HG03066 (cell line): ENCODE results near the gene XIST.
"Not testable (repeated sequence)": the region's sequence is repeated elsewhere in the genome, so short reads cannot be mapped to it uniquely, and the experiment has no call there.

ENCODE experiments used
- ATAC-seq: cut with Tn5 transposase; IDR thresholded peaks from one replicate; pipeline ENCODE4 v1.9.1; 2021; ENCODE audit warnings: low read depth; ENCODE audit not compliant: unreplicated experiment

The XIST gene

DNA sequence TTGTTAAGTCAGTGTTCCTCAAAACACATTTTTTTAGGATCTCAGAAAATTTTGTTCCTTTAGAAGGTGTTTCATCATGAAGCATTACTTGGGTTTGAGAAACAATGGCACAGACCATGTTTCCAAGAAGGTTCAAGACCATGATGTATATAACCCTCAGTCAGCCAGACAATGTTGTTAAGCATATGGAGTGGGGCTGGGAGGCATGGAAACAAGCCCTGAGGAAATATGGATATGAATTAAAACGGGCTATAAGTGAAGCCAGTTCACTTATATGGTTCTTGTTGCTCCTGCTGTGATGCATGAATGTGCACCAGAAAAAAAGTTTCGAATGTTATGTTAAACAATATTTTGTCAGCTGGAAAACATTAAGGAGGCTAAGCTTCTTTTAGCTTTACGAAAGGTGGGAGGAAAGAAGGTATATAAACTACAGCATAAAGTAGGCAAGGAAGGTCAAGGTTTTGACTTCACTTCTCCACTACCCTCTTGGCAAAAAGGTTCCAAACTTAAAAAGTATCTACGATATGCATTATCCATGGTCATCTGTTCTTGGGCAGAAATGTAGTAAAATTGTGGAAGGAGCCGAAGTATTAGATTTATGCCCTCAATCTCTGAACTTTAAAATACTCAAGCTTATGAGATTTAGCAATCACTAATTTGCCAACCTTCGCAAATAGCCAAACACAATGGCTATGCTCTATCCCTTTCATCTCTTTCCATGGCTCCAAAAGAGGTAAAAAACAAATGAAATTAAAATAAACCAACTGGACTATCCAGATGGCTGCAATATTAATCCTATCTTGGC, 12.2 kb downstream of the XIST start:
- no peak for ATAC-seq

DNA sequence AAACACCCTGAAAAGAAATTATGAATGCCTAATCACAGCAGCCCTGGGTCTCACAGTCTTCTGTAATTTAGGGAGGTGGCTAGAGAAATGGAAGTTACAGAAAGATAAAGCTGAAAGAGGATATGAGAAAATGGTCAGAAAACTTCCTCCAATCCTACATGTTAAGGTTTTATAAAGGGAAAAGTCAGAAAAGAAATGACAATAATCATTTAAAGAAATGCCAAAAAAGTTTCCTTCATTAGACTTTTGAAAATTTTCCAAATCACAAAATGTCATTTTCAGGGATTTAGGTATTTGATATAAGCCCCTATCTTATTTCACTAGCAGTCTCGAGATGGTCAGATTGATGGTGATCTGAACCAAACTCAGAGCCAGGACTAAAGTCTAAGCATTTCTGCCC, 13.4 kb downstream of the XIST start:
- no peak for ATAC-seq

DNA sequence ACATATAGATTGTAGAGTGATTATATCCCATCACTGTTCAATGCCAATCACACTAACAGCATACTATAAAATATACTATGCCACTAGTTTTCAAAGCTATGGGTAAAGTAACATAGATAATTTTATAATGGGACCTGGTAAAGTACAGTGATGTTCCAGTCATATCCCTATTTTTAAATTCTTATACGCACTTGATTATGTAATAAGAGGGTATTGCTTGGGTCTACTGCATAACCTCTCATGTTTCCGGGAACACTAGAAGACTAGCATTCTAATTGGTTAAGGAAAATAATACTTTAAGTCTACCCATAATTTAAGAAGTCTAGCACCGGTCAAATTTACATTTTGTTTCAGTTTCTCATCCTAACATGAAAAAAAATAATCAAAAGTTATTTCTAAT, 14.4 kb downstream of the XIST start:
- ATAC-seq = no peak

DNA sequence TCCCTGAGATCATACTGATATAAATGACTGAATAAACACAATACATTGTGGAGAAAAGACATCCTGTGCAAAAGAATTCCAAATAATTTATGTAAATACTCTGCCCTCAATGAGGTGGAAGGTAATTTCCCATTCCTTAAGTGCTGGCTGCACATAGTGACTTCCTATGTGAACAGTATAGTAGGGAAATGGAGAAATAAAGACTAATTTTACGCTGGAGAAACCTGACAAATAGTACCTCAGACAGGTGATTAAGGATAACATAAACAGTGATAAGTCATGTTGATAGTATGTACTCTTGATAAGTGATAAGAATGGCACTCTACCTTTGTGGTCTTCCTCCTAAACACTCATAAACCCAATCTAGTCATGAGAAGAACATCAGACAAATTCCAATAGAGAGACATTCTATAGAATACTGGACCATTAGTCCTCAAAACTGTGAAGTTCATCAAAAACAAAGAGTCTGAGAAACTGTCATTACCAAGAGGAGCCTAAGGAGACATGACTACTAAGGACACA, 15.5 kb downstream of the XIST start:
- no peak for ATAC-seq

DNA sequence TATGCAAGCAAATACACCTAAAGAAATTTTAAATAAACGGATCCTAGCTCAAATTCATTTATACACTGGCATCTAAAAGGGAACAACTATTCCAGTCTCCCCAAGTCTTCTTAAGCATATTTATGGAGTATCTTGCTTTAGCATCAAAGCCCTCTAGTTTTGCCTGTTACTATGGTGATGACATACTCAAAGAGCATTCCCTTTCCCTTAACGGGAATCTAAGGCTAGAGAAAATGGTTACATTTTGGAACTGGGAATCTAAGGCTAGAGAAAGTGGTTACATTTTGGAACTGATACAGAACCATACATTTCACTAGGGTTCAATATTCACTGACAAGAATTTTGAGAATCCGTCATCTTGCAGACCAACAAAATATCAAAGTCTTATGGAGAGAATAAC, 18.3 kb downstream of the XIST start:
- ATAC-seq = no peak

DNA sequence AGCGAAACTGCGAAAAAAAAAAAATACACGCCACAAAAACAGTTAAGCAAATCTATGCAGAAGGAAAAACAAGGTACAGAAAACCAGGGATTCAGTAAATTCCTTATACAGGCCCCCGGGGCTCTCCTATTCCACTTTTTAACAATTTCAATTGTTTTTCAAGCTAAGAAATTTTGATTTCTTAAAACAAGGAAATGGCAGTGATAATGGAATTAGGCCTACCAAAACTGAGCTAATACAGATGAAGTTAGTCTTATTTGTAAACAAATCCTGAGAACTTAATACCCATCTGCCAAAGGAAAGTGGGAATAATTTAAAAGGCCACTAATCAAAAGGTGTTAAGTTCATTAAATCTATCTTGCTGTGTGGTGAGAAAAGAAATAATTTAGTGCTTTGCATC, 20.2 kb downstream of the XIST start:
- ATAC-seq = no peak

DNA sequence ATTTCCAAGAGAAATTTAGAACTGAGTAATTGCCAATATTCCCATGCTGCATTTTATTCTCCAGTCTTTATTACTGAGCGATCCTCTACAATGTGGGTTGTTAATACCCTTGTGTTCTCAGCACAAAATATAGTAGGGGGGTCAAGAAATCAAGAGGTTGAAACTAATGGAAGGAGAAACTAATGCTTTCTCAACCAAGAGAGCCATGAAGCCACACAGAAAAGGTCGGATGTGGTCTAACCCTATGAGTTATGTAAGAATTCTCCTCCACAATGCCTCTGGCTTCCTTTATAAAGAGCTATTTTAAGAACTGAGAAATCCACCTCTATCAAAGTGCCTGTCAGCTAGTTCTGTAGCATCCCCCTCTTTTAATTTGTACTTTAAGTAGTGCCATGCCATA, 21.0 kb downstream of the XIST start:
- no peak for ATAC-seq

DNA sequence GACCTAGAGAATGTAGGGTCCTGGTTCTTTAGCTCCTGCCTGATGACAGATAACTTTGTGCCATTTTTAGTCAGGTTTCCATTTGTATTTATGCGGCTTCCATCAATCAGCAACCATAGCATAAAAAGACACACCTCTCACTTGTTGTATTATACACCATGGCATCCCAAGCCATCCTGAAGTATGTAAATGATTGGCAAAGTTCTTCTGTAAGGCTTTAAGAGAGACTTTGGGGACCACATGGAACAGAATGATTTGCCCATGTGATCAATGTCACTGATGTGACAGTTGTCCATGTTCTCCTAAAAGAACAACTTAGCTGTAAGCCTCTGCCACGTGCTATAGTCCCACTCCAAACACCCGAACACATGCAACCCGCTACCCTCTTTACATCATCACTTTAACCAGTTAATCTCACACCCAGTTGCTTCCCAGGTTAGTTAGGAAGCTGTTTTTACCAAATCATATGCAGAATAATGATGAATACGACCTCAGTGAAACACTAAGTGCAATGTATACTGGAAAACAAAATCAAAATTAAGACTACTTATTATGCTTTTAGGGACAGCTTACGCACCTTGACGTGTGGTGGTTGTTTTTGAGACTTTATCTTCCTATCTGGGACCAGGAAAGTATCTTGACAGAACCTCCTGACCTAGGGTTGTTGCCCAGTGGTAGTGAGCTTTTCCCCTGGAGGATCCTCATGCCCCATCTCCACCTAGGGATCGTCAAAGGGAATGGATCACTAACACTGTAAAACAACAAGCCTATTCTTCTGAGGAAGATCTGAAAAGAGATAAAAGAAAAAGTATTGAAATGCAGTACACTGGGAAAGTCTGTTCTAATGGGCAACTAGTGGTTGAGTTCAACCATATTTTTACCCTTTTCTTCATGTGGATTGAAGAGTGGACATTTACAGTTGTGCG, 21.8 kb downstream of the XIST start:
- no peak for ATAC-seq

DNA sequence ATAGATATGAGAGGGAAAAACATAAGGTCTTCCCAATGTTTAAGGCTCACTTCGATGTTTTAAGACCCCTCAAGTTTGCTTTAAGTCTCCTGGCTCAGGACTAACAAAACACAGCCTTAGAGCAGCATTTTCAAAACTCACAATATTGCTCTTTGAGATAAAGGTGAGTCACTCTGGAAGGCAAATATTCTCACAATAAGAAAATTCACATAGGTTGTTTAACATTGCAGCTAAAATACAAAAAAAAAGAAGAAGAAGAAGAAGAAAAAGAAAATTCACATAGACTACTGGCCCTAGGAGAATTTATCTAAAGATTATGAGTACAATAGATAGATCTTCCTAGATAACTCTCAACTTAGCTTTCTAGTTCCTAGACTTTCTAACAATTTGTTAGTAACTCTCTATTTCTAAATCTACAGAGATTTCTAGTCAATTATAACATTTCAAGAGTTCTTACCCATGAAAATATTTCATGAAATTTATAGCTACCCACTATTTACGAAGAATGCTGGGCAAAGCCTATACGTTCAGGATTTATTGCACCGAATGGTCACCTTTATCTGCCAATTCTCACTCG, 22.5 kb downstream of the XIST start:
- ATAC-seq = no peak

DNA sequence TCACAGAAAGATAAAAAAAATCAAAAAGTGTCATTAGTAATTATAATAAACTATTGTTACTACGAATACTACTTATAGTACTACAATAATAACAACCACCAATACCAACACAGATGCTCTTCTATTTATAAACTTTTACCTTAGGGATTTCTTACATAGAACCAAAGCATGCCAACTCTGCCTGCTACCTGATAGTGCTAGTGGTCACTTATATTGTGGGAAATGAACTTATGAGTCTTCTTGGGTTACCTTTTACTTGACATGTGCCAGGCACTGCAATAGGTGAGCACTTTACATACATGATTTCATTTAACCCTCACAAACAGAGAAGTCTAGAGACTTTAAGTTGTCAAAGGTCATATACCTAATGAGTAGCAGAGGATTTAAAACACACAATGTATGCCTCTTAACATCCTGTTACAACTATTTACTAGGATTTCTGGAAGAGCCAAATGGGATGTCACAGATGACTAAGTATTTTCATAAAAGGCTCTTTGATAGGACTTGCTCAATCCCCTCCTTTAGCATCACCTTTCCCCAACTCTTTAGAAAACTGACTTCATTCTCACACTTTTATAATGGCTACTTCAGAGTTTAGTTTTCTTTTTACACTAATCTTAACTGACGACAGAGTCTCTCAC, 24.3 kb downstream of the XIST start:
- no peak for ATAC-seq

DNA sequence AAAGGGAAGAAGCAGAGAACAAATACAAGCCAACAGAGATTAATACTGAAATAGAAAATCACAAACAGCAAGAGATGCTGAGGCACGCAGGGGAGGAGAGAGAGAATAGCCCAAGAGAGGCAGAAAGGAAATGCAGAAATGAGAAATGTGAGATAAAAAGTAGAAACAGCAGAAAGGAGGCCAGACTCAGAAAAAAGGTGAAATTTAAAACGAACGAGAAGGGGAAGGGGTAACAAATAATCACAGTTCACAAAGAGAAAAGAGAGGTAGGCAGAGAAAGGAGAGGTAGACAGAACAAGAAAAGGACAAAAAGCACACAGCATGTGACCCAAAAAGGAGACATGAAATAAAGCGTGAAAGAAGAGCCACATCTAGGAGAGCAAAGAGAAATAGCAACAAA, 25.1 kb downstream of the XIST start:
- no peak for ATAC-seq

DNA sequence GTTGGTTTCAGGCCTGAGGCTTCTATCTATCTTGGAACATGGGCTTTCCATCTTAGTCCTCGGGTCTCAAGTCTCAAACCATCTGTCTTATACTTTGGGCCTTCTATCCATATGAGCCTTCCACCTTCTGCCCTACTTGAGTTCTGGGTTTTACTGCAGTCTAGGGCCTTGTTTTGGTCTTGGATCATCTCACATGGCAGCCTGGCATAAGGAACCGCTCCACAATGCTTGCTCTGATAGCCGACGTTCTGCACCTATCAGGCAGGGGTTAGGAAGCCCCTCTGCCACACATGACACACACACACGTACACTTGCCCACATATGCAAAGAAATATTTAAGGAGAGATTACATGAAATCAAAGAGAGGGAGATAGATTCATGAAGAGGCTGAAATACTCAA, 25.5 kb downstream of the XIST start:
- no peak for ATAC-seq

DNA sequence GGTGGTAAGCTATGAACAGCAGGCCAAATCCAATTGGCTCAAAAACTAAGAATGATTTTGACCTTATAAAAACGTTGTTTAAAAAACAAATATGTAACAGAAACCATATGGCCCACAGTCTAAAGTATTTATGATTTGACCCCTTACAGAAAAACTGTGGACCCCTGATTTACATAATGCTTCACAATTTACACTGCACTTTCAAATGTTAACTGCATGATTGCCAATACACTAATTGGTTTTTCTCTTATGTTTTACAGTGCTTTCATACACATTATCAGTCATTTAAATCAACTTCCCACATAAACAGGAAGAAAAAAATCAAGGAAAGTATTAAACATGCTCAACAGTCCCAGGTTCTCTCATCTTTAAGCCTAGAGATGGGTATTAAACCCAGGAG, 26.9 kb downstream of the XIST start:
- no peak for ATAC-seq

DNA sequence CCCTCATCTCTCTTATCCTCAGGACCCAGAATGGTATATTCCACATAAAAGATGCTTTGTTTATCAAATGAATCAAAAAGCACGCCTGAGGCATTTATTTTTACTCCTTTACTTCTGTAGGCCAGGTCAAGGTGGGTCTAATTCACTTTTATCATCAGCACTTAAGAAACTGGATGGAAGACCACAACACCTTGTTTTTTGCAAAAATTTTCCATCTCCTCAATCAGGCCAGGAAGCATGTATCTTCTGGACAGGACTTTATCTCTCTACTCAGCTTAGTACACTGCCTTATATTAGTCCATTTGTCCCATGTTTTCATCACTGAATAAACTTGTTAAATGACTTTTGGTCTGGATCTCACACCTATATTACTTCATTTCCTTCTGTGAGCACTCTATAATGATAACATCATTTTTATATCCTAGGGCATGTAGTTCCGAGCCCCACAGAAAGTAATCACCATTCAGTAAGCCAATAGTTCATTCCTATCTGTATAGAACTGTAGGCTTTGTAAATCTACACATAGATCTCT, 29.0 kb downstream of the XIST start:
- ATAC-seq = no peak

DNA sequence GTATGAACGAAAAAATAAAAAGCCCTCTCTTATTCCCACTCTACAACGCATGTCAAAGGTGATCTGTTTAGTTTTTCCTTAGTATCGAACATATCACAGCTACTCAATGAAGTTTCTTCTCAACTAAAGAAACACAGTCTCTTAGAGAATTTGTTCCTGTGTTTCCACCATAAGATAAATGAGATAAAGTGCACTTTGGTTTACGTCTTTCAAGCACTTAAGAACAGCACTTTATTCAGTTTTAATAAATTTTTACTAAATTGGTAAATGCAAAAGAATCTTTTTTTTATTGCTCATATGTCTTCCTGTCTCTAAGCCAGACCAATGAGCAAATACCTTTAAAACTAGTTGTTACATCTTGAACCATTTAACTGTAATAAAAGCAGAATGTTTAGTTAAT, 29.7 kb downstream of the XIST start:
- ATAC-seq = no peak

DNA sequence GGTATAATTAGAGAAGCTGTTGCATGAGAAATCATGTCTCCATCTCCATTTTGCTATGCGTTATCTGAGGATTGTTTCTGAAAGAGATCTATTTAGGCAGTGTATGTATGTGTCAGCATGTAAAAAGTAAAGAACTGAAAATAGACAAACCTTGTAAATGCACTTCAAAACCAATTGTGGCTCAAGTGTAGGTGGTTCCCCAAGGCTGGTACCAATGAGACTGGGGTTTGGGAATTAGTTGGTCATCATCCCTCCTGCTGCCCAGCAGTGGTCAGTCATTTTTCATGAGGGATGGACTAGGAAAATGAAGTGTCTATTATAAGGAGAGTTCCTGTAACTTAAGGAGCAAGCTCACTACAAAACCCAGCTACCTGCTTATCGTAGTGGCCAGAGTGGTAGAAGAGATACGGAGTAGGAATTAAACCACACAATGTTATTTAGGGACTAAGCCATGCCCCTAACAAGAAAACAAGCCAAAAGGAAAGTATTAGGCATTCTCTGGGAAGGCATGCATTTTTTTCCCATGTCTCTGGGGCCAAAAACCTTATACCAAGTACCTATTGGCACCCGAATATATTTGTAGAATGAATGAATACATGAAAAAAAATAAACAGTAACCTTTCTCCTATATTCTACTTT, 30.5 kb downstream of the XIST start:
- no peak for ATAC-seq

DNA sequence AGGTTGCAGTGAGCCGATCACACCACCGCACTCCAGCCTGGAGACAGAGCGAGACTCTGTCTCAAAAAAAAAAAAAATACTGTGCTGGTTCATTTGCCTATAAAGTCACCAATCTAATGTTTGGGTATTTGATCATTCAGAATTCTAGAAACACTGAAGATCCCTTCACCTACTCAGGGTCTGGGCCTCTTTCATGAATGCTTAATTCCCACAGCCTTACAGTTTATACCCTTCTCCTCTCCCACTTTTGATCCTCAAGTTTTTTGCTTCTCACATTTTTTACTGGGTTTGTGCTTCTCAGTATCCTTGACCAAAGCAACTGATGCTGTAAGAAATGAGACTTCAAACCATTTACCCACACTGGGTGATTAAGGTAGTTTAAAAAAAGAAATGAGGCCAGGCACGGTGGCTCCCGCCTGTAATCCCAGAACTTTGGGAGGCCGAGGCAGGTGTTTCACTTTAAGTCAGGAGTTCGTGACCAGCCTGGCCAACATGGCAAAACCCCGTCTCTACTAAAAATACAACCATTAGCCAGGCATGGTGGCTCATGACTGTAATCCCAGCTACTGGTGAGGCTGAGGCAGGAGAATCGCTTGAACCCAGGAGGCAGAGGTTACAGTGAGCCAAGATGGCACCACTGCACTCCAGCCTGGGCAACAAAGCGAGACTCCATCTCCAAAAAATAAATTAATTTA, 32.5 kb downstream of the XIST start:
- not testable (repeated sequence) for ATAC-seq

DNA sequence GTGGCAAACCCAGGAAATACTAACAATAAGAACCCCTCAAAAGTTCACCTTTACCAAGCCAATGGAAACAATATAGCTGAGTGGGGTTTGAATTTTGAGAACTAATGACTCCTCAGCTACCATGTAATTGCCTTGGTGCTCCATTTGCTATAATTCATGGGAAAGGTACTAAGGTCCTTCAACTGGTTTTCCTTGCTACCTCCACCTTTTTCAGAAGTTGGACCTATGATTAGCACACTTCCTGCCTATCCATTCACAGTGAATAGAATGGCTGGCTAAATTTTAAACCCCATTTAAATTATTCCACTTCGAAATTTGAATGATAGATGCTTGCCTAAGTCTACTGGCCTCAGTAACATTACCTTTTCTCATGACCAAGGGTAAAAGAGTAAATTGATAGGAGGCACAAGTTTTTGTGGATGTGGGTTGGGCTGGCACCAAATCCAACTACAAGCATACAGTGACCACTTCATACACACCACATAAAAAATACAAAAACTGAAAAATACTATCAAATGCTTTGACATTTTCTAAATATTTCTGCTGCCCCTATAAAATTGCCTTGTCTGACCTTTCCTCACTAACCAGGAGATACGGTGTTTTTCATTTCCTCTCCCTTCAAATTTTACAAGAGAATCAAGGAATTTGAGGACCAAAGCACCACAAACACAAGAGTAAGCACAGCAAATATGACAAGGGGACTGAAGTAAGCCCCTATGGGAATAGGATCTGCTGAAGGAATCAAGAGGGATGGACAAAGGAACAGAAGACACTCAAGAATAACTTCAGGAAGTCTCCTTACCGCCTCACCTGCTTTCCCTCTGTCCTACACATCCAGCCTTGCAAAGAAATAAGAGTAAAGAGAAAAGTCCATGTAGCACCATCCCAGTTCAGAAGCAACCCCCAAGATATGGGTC, 34.1 kb downstream of the XIST start:
- no peak for ATAC-seq
